Pancreas (tissue), 10 donors: Measurements from ENCODE around the gene YY2. TPM values are rescaled to one million over a fixed set of nuclear protein-coding genes. Genes with fewer than 3 reads are reported as not detected.

Experiments used
- ATAC-seq, 4 donors: fragments of 200-7000 bp; cut with Tn5 transposase; one replicate each; pipeline versions ENCODE4 v1.8.0 to v1.9.1; 2020; ENCODE audit warnings: mild to moderate bottlenecking in 4 of 4, moderate library complexity in 4 of 4
- DNase-seq, 6 donors: peaks; one replicate each; pipeline ENCODE4 v3.0.0-alpha.2; 2020
- FAIRE-seq: peaks from 2 replicates; lab custom pipeline; 2012; peaks lifted over from hg19 to GRCh38; lab: Jason Lieb, UNC
- H3K27ac ChIP-seq, 4 donors: fragments of 200-600 bp; sonication (generic); 1 replicate in 3 of 4; 2 replicates in 1 of 4; pipeline versions ENCODE4 v1.5.0 to v1.8.0; 2020
- H3K27me3 ChIP-seq, 4 donors: fragments of 200-600 bp; one replicate each; pipeline ENCODE4 v1.8.0; 2021
- H3K36me3 ChIP-seq, 3 donors: fragments of 200-600 bp; sonication (generic) in 1 of 3; one replicate each; pipeline versions ENCODE4 v1.5.0 to v1.8.0; 2020 to 2021
- H3K4me1 ChIP-seq, 3 donors: fragments of 200-600 bp; one replicate each; pipeline ENCODE4 v1.8.0; 2021
- H3K4me3 ChIP-seq, 4 donors: fragments of 200-600 bp; sonication (generic) in 2 of 4; one replicate each; pipeline versions ENCODE4 v1.5.0 to v1.8.0; 2020 to 2021
- H3K9me3 ChIP-seq, 4 donors: fragments of 200-600 bp; one replicate each; pipeline ENCODE4 v1.8.0; 2021
- WGBS, 2 donors: extraction: QIAGEN DNeasy Blood & Tissue Kit; methylation state at CpG; one replicate each; pipeline ENCODE4 v1.1.7; 2013; 5-methylcytosine and 5-hydroxymethylcytosine counted together
- intact Hi-C, 3 donors: fragments of 100-400 bp; cut with DNase I; formaldehyde crosslinking; loops; one replicate each; pipeline versions ENCODE4 v1.11.1 to v1.14.2; 2022
- polyA plus RNA-seq, 2 donors: library from polyadenylated mRNA; stranded (reverse); fragments of 200-250 nt; gene quantifications; one replicate each; pipeline ENCODE4 v1.2.3, GENCODE V29; 2013
- total RNA-seq, 6 donors: library from RNA; stranded (reverse); fragmentation: NEBNext Ultra II Directional in 4 of 6; extraction: Animal tissue kit (Norgen Biotek cat#: 25700) in 4 of 6; gene quantifications; one replicate each; pipeline versions ENCODE4 v1.2.1 to v1.2.4, GENCODE V29; 2021 to 2023
- TF ChIP-seq, protein P1 (sequence below), 4 donors: fragments of 200-600 bp; sonication (generic) in 3 of 4; IDR thresholded peaks; one replicate each; pipeline versions ENCODE4 v1.5.0 to v1.8.0; 2021; ENCODE audit warnings: antibody characterized with exemption in 4 of 4
- donor health status: healthy with polysubstance abuse.
- donor health status: DM: no; HTN: no; CAD: no; lungs with moderate emphysema.
- donor health status: DM: no; HTN: no; CAD: no.
- donor health status: control.
- donor health status: control.
- donor health status: Bipolar disorder and iron deficiency.
- donor health status: DM: yes; HTN: yes; CAD: no.
- donor health status: DM: no; HTN: no; CAD: no.
- donor health status: DM: no; HTN: no; CAD: no.
- donor health status: DM: yes; HTN: yes; CAD: no.

The YY2 gene
- total and polyA plus RNA-seq, 8 donors = 0.56 to 1.0 (median 0.84) TPM

DNA sequence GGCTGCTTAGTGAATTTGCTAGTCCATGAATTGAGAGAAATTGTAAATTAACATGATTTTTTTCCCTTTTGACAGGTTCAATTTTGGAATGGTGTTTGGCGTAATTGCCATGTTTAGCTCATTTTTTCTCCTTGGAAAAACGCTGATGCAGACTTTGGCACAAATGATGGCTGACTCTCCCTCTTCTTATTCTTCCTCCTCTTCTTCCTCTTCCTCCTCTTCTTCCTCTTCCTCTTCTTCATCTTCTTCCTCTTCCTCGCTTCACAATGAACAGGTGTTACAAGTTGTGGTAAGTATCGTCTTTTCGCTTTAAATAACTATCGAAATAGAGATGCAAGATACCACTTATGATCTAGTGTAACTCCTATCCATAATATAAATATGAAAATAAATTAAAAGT, 10.7 kb upstream of the YY2 start:
- no peak for FAIRE-seq
- TF ChIP-seq, protein P1, sequence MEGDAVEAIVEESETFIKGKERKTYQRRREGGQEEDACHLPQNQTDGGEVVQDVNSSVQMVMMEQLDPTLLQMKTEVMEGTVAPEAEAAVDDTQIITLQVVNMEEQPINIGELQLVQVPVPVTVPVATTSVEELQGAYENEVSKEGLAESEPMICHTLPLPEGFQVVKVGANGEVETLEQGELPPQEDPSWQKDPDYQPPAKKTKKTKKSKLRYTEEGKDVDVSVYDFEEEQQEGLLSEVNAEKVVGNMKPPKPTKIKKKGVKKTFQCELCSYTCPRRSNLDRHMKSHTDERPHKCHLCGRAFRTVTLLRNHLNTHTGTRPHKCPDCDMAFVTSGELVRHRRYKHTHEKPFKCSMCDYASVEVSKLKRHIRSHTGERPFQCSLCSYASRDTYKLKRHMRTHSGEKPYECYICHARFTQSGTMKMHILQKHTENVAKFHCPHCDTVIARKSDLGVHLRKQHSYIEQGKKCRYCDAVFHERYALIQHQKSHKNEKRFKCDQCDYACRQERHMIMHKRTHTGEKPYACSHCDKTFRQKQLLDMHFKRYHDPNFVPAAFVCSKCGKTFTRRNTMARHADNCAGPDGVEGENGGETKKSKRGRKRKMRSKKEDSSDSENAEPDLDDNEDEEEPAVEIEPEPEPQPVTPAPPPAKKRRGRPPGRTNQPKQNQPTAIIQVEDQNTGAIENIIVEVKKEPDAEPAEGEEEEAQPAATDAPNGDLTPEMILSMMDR (IDR thresholded peaks at IDR 0.05) = no peak
- Histone ChIP-seq H3K36me3 (no peaks in the 10 kb centered on the region), H3K4me1 (no peaks in the 10 kb centered on the region), H3K9me3 (no peaks in the 10 kb centered on the region), H3K27me3 (no peaks in the 10 kb centered on the region), H3K4me3 (no peak overlapping the region), H3K27ac (no peak overlapping the region)
- intact Hi-C loops = no loop called here
- 81 to 93% methylated on average over 6 of the region's 6 CpGs for WGBS, 2 donors
- no peak for ATAC-seq
- no peak for DNase-seq

GRCh38 chrX:21847342-21847741, 8.4 kb upstream of the YY2 start:
- Histone ChIP-seq H3K4me1 (no peaks in the 10 kb centered on the region), H3K9me3 (no peaks in the 10 kb centered on the region), H3K27me3 (no peaks in the 10 kb centered on the region), H3K4me3 (no peak overlapping the region), H3K36me3 (no peaks in the 10 kb centered on the region), H3K27ac (no peak overlapping the region)
- TF ChIP-seq, protein P1 (IDR thresholded peaks at IDR 0.05) = no peak
- intact Hi-C loops = no loop called here
- DNase-seq (no peak), FAIRE-seq (no peak), ATAC-seq (no peak)
- 70 to 83% methylated on average over 1 of the region's 1 CpG for WGBS, 2 donors

DNA sequence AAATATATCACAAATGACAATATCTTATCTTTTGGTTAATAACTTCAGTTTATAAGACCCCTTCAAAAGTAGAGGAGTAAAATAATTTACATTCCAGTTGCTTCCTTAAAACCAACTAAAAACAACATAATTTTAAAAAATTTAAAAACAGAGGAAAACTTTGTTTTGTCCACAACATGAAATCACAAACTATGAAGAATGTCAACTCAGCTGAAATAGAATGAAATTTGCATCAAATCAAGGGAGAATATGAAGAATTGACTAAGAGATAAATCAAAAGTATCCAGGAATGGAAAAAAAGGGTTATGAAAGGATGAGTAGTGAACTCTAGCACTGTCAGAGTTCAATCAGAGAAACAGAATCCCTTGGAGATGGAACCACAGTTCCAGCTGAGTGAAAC, 2.2 kb upstream of the YY2 start:
- Histone ChIP-seq H3K27me3 (peaks cover 0 to 4% (median 0%) of the 10 kb centered on the region in 4 donors), H3K4me1 (no peaks in the 10 kb centered on the region), H3K27ac (no peak overlapping the region), H3K4me3 (no peak overlapping the region), H3K36me3 (peaks cover 0 to 10% (median 0%) of the 10 kb centered on the region in 3 donors), H3K9me3 (no peaks in the 10 kb centered on the region)
- ATAC-seq = no peak
- peak; percentile 17 for FAIRE-seq
- no peak for DNase-seq
- TF ChIP-seq, protein P1 (IDR thresholded peaks at IDR 0.05) = no peak
- intact Hi-C loops = no loop called here

DNA sequence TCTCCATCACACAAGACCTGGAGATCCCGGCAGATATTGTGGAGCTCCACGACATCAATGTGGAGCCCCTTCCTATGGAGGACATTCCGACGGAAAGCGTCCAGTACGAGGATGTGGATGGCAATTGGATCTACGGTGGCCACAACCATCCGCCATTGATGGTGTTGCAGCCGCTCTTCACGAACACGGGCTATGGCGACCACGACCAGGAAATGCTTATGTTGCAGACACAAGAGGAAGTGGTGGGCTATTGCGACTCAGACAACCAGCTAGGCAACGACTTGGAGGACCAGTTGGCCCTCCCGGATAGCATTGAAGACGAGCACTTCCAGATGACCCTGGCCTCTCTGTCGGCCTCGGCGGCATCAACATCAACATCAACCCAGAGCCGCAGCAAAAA, 717 bp downstream of the YY2 start:
- H3K36me3 ChIP-seq = peaks cover 0 to 10% (median 0%) of the 10 kb centered on the region in 3 donors
- no peak overlapping the region for H3K27ac ChIP-seq
- no peak for FAIRE-seq
- peaks cover 0 to 4% (median 0%) of the 10 kb centered on the region in 4 donors for H3K27me3 ChIP-seq
- TF ChIP-seq, protein P1 (IDR thresholded peaks at IDR 0.05) = no peak
- no peak for DNase-seq
- intact Hi-C loops = no loop called here
- H3K9me3 ChIP-seq = no peaks in the 10 kb centered on the region
- H3K4me1 ChIP-seq = no peaks in the 10 kb centered on the region
- 92 to 98% methylated on average over 21 of the region's 21 CpGs for WGBS, 2 donors
- H3K4me3 ChIP-seq = no peak overlapping the region
- ATAC-seq = no peak

DNA sequence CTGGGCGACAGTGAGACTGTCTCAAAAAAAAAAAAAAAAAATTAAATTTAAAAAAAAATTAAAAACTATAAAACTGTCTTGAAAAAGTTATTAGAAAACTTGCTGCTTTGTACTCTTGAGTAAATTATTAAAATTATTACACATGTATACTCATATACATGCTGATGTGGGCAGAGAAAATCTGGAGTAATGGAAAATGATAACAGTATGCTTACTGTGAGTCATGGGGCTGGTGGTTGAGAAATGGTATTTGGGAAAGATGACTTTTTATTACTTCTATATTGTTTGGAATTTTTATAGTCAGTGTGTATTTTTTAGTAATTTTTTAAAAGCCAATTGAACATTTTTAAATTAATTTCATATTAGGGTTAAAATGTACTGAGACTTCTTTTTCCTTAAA, 7.5 kb downstream of the YY2 start:
- Histone ChIP-seq H3K4me1 (no peaks in the 10 kb centered on the region), H3K27ac (no peak overlapping the region), H3K4me3 (no peak overlapping the region), H3K9me3 (no peaks in the 10 kb centered on the region), H3K36me3 (no peaks in the 10 kb centered on the region), H3K27me3 (peaks cover 0 to 3% (median 0%) of the 10 kb centered on the region in 4 donors)
- 100% methylated on average over 1 of the region's 1 CpG for WGBS, 2 donors
- no peak for DNase-seq
- FAIRE-seq = no peak
- TF ChIP-seq, protein P1 (IDR thresholded peaks at IDR 0.05) = no peak
- no peak for ATAC-seq
- intact Hi-C loops = no loop called here
